PFSK-1 (cell line): ENCODE results near the gene DNM3.

ENCODE experiments used
- FOXP2 ChIP-seq: optimal IDR thresholded peaks from 2 replicates; pipeline ENCODE3; 2011; ENCODE audit warnings: borderline replicate concordance, control low read depth, inconsistent platforms; ENCODE audit not compliant: insufficient read depth; ENCODE audit errors: extremely low read length, extremely low read depth
- POLR2AphosphoS5 ChIP-seq: IDR thresholded peaks from 2 replicates; pipeline ENCODE4 v1.6.1; 2012; ENCODE audit warnings: low read depth, mild to moderate bottlenecking, control low read depth, low read length, moderate library complexity
- SIN3A ChIP-seq: IDR thresholded peaks from 2 replicates; pipeline ENCODE4 v1.6.1; 2012; ENCODE audit warnings: mild to moderate bottlenecking, low read length, moderate library complexity, borderline replicate concordance; ENCODE audit not compliant: insufficient read depth
- TAF1 ChIP-seq: IDR thresholded peaks from 2 replicates; pipeline ENCODE4 v1.6.1; 2012; ENCODE audit warnings: low read length, control low read depth, borderline replicate concordance; ENCODE audit not compliant: insufficient read depth
- TF ChIP-seq, protein P1 (sequence below), 2 experiments: IDR thresholded peaks; 2 replicates each; pipeline versions ENCODE4 v1.6.1 to v1.8.0; 2011 to 2012; ENCODE audit warnings: low read depth in 2 of 2, low read length in 2 of 2, control low read depth in 1 of 2, inconsistent platforms in 1 of 2, mild to moderate bottlenecking in 1 of 2, moderate library complexity in 1 of 2; ENCODE audit not compliant: insufficient read depth in 1 of 2

The DNM3 gene

DNA sequence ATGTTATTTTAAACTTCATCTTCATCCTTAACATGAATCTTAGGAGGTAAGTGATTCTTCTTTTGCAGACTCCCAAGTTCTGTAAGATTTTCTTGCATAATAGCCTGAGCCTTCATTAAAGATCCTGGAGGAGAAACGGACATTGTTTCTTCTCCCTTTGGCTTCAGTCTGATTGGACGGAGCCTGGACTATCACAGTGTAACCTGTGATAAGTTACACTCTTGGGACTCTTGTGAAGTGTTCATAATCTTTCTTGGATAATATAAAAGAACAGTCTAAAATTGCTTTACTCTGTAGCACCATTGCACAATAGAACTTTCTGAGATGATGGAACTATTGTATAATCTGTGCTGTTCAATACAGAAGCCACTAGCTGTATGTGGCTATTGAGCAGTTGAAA, 244.8 kb downstream of the DNM3 start:
- TF ChIP-seq, protein P1, sequence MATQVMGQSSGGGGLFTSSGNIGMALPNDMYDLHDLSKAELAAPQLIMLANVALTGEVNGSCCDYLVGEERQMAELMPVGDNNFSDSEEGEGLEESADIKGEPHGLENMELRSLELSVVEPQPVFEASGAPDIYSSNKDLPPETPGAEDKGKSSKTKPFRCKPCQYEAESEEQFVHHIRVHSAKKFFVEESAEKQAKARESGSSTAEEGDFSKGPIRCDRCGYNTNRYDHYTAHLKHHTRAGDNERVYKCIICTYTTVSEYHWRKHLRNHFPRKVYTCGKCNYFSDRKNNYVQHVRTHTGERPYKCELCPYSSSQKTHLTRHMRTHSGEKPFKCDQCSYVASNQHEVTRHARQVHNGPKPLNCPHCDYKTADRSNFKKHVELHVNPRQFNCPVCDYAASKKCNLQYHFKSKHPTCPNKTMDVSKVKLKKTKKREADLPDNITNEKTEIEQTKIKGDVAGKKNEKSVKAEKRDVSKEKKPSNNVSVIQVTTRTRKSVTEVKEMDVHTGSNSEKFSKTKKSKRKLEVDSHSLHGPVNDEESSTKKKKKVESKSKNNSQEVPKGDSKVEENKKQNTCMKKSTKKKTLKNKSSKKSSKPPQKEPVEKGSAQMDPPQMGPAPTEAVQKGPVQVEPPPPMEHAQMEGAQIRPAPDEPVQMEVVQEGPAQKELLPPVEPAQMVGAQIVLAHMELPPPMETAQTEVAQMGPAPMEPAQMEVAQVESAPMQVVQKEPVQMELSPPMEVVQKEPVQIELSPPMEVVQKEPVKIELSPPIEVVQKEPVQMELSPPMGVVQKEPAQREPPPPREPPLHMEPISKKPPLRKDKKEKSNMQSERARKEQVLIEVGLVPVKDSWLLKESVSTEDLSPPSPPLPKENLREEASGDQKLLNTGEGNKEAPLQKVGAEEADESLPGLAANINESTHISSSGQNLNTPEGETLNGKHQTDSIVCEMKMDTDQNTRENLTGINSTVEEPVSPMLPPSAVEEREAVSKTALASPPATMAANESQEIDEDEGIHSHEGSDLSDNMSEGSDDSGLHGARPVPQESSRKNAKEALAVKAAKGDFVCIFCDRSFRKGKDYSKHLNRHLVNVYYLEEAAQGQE (IDR thresholded peaks at IDR 0.05; ENCODE audit: insufficient read depth in 1 of 2, low read depth in 2 of 2, low read length in 2 of 2): no peak
- TF ChIP-seq SIN3A (no peak), FOXP2 (no peak), TAF1 (no peak), POLR2AphosphoS5 (no peak)

DNA sequence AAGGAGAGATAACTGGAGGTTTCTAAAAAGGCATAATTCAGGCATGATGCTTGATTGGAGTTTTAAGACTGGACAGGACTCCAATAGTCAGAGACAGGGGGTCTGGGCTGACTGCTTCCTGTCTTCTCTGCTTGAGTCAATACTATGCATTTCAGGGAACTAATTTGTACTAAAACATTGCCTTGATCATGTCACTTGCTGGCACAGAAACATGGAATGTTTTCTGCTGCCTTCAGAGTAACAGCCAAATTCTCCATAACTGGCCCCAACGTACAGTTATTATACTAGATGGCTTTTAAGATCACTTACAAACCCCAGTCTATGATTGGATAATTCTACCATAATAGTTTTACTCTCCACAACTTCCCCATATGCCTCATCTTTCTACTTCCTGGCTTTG, 247.0 kb downstream of the DNM3 start:
- TF ChIP-seq, protein P1 (IDR thresholded peaks at IDR 0.05; ENCODE audit: insufficient read depth in 1 of 2, low read depth in 2 of 2, low read length in 2 of 2): no peak
- TF ChIP-seq FOXP2 (no peak), POLR2AphosphoS5 (no peak), TAF1 (no peak), SIN3A (no peak)

DNA sequence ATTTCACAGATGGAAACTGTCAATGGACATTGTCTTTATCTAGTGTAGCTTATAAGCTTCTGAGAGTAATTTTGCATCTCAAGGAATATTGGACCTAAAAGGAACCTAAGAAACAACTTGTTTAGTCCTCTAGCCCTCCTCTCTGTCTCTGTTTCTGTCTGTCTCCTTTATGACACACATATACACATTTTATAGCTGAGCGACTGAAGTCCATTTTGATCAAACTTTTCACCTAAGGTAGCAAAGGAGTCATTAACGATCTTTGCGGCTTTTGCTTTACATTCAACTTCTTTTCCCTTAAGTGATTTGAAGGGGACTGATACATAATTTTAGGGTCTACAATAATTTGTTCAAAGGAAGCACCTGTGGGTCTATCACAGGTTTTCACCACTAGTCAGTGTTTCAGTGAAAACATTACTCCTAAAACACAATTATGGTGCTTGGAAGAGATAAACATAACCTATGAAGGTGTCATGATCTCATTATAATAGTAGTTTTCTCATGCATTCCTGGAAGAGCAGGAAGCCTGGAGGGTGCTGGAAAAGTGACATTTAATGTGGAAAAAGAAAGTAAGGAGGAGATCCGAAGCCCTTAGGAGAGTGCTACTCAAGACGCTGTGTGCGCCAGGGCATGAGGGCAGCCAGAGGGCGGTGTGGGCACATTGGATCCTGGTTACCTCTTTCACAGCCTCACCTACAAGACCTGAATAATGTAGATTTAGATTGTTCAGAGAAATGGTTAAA, 248.6 kb downstream of the DNM3 start:
- TF ChIP-seq SIN3A (no peak), TAF1 (no peak), POLR2AphosphoS5 (no peak), FOXP2 (no peak)
- TF ChIP-seq, protein P1 (IDR thresholded peaks at IDR 0.05; ENCODE audit: insufficient read depth in 1 of 2, low read depth in 2 of 2, low read length in 2 of 2): no peak

DNA sequence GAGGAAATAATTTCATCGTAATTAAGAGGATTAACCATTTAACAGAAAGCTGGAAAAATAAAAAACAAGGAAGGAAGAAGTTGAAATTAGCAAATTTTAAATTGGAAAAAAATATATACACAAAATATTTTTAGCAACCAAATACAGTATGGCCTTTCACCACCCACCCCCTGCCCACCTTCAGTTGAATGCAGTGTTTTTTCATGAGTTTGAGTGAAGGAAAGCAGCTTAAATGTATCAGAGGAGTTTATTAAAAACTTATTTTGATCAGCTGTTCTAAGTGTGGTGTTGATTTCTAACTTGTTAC, 249.2 kb downstream of the DNM3 start:
- TF ChIP-seq TAF1 (no peak), POLR2AphosphoS5 (no peak)

DNA sequence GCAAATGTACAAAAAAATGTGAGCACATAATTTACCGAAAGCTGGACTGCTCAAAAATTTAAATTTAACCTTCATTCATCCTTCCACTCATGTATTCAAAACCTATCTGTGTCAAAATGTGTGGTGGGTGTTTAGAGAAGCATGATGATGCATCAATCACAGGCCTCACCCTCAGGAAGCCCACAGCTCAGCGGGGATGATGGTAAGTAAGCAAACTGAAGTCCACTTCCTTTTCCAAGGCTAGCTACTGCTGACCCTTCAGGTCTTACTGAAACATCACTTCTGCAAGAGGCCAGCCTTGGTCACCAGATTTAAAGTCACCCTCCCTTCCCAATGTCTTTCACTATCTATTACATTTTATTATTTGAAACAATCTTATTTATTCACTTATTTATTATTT, 254.5 kb downstream of the DNM3 start:
- TF ChIP-seq, protein P1 (IDR thresholded peaks at IDR 0.05; ENCODE audit: insufficient read depth in 1 of 2, low read depth in 2 of 2, low read length in 2 of 2): no peak
- no peak for TF ChIP-seq TAF1
